Erythroblast (primary cell): Measurements from ENCODE around the gene BCL7A.

Experiments used
- GATA1 ChIP-seq: IDR thresholded peaks from 2 replicates; pipeline ENCODE4 v1.6.1; 2011; ENCODE audit warnings: low read depth, mild to moderate bottlenecking, control low read depth, low read length, moderate library complexity
- POLR2A ChIP-seq: IDR thresholded peaks from 2 replicates; pipeline ENCODE4 v1.6.1; 2011; ENCODE audit warnings: mild to moderate bottlenecking, low read length

- TF ChIP-seq POLR2A = no peak
- TF ChIP-seq GATA1 = no peak
Measured at GRCh38 chr12:121975021-121975420, 46.7 kb upstream of the BCL7A start.
